Measurements from ENCODE around the gene FAM20C.

- TF ChIP-seq GATA3 (IDR thresholded peaks at IDR 0.05; ENCODE audit: low read depth, low read length) (no peak), GATA2 (IDR thresholded peaks at IDR 0.05; ENCODE audit: low read depth, low read length) (no peak)
Measured at GRCh38 chr7:286266-286665, 93.9 kb downstream of the FAM20C start.
